Sigmoid colon (tissue), 7 donors: Measurements from ENCODE around the gene CAMK1D. TPM values are rescaled to one million over a fixed set of nuclear protein-coding genes. Genes with fewer than 3 reads are reported as not detected.

ENCODE experiments used
- DNase-seq: peaks from one replicate; pipeline ENCODE4 v3.0.0-alpha.2; 2019
- H3K27ac ChIP-seq, 4 donors: fragments of 200-600 bp; sonication (generic); one replicate each; pipeline ENCODE4 v1.5.1; 2016 to 2019; ENCODE audit warnings: mild to moderate bottlenecking in 1 of 4
- H3K27me3 ChIP-seq, 3 donors: fragments of 200-600 bp; sonication (generic); one replicate each; pipeline ENCODE4 v1.5.1; 2019; ENCODE audit warnings: mild to moderate bottlenecking in 1 of 3
- H3K36me3 ChIP-seq, 4 donors: fragments of 200-600 bp; sonication (generic); one replicate each; pipeline ENCODE4 v1.5.1; 2016 to 2019
- H3K4me1 ChIP-seq, 4 donors: fragments of 200-600 bp; sonication (generic); one replicate each; pipeline ENCODE4 v1.5.1; 2017 to 2019
- H3K4me3 ChIP-seq, 4 donors: fragments of 200-600 bp; sonication (generic); one replicate each; pipeline ENCODE4 v1.5.1; 2017 to 2019; ENCODE audit warnings: mild to moderate bottlenecking in 2 of 4, moderate library complexity in 1 of 4
- H3K9me3 ChIP-seq, 4 donors: fragments of 200-600 bp in 3 of 4; sonication (generic) in 3 of 4; one replicate each; pipeline versions ENCODE4 v1.5.1 to v1.6.1; 2013 to 2019
- EP300 ChIP-seq, 4 donors: sonication (generic); formaldehyde crosslinking; IDR thresholded peaks; one replicate each; pipeline ENCODE4 v1.6.1; 2017; ENCODE audit warnings: antibody characterized with exemption in 4 of 4
- POLR2A ChIP-seq, 2 donors: fragments of 450-650 bp; IDR thresholded peaks; one replicate each; pipeline ENCODE4 v1.6.1; 2016; ENCODE audit warnings: antibody characterized with exemption in 2 of 2, mild to moderate bottlenecking in 2 of 2, moderate library complexity in 2 of 2
- POLR2AphosphoS5 ChIP-seq, 4 donors: sonication (generic); formaldehyde crosslinking; IDR thresholded peaks; one replicate each; pipeline ENCODE4 v1.6.1; 2017; ENCODE audit warnings: antibody characterized with exemption in 4 of 4
- WGBS, 2 donors: extraction: QIAGEN DNeasy Blood & Tissue Kit; methylation state at CpG; one replicate each; pipeline ENCODE4 v1.1.7; 2013; 5-methylcytosine and 5-hydroxymethylcytosine counted together
- intact Hi-C: fragments of 100-400 bp; cut with DNase I; formaldehyde crosslinking; loops from one replicate; pipeline ENCODE4 v1.15.1; 2023
- polyA plus RNA-seq, 3 donors: library from polyadenylated mRNA; stranded (reverse); fragments of 200-250 nt; gene quantifications; one replicate each; pipeline ENCODE4 v1.2.3, GENCODE V29; 2013
- total RNA-seq, 4 donors: library from RNA; depleted of rRNA; stranded (reverse); fragments of >200 nt; gene quantifications; one replicate each; pipeline ENCODE4 v1.1.0, GENCODE V29; 2016
- TF ChIP-seq, protein P1 (sequence below), 4 experiments: fragments of 450-650 bp in 3 of 4; fragments of 200-600 bp in 1 of 4; IDR thresholded peaks; one replicate each; pipeline ENCODE4 v1.5.1; 2016 to 2019; ENCODE audit warnings: antibody characterized with exemption in 4 of 4, mild to moderate bottlenecking in 3 of 4, moderate library complexity in 2 of 4
- donor health status: healthy with polysubstance abuse.
- donor health status: Bipolar disorder and iron deficiency.
- donor health status: healthy.

The CAMK1D gene
- total and polyA plus RNA-seq, 7 donors, result 7.2 to 11.5 (median 8.6) TPM

DNA sequence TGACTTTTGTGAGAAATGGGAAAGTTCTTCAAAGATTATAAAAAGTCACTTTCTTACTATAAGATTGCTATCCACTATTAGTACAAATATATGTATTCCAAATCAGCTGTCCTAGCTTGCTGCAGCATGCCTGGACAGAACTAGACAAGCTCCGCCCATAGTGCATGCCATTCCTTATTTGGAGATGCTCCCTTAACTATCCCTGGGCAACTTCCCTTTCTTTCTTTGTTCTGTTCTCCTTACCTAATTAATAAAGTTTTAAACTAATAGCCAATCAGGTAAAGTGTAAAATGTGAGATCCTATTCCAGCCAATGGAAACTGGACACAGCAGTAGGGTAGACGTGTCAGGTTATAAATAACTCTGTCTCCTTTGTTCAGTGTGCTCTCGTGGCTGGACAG is 281.9 kb downstream of the CAMK1D start:
- Histone ChIP-seq H3K4me3 (no peak overlapping the region), H3K9me3 (no peaks in the 10 kb centered on the region), H3K27ac (no peak overlapping the region), H3K27me3 (no peaks in the 10 kb centered on the region), H3K4me1 (peaks cover 0 to 14% (median 3%) of the 10 kb centered on the region in 4 donors), H3K36me3 (no peaks in the 10 kb centered on the region)
- 47 to 58% methylated on average over 3 of the region's 3 CpGs for WGBS, 2 donors
- intact Hi-C loops, result no loop called here
- no peak for DNase-seq
- TF ChIP-seq, protein P1, sequence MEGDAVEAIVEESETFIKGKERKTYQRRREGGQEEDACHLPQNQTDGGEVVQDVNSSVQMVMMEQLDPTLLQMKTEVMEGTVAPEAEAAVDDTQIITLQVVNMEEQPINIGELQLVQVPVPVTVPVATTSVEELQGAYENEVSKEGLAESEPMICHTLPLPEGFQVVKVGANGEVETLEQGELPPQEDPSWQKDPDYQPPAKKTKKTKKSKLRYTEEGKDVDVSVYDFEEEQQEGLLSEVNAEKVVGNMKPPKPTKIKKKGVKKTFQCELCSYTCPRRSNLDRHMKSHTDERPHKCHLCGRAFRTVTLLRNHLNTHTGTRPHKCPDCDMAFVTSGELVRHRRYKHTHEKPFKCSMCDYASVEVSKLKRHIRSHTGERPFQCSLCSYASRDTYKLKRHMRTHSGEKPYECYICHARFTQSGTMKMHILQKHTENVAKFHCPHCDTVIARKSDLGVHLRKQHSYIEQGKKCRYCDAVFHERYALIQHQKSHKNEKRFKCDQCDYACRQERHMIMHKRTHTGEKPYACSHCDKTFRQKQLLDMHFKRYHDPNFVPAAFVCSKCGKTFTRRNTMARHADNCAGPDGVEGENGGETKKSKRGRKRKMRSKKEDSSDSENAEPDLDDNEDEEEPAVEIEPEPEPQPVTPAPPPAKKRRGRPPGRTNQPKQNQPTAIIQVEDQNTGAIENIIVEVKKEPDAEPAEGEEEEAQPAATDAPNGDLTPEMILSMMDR (IDR thresholded peaks at IDR 0.05), result no peak
- TF ChIP-seq EP300 (IDR thresholded peaks at IDR 0.05) (no peak), POLR2AphosphoS5 (IDR thresholded peaks at IDR 0.05) (no peak), POLR2A (IDR thresholded peaks at IDR 0.05) (no peak)

DNA sequence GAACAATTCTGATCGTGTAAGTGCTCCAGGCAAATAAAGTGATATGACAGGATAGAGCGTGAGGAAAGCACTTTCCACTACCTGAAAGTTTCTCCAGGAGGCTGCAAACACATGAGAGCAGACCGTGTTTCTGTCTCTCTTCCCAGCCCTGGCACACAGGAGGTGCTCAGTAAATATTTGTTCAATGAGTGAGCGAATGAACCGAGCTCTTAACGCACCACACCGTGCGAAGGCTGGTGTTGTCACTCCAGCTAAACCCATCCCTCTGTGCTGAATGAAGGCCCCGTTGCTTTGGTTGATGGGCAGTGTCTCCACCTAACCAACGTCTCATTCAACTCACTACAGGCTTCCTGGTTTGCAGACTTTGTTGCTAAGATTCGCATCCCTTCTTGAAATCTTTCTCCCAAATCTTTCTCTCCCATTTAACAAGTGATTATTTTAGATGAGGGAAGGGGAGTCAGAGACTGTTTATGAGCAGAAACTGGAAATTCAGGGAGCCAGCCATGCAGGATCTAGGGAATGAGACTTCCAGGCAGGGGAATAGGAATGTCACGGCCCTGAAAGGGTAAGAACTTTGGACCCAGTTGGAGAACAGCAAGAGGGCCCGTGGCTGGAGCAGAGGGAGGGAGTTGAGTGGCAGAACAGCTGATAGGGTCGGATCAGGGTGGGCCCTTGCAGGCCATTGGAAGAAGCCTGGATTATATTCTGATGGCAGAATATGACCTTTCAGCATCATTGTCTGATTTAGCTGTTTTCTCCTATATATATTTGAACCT is 282.6 kb downstream of the CAMK1D start:
- peaks cover 0 to 14% (median 3%) of the 10 kb centered on the region in 4 donors for H3K4me1 ChIP-seq
- no peak overlapping the region for H3K4me3 ChIP-seq
- 26 to 77% methylated on average over 14 of the region's 14 CpGs for WGBS, 2 donors
- no peaks in the 10 kb centered on the region for H3K27me3 ChIP-seq
- H3K9me3 ChIP-seq, result no peaks in the 10 kb centered on the region
- H3K27ac ChIP-seq, result no peak overlapping the region
- H3K36me3 ChIP-seq, result no peaks in the 10 kb centered on the region
- no peak for DNase-seq
- intact Hi-C loops, result no loop called here
- TF ChIP-seq POLR2AphosphoS5 (IDR thresholded peaks at IDR 0.05), result no peak
- no peak for TF ChIP-seq EP300 (IDR thresholded peaks at IDR 0.05)
- TF ChIP-seq POLR2A (IDR thresholded peaks at IDR 0.05), result no peak
- TF ChIP-seq, protein P1 (IDR thresholded peaks at IDR 0.05), result no peak

DNA sequence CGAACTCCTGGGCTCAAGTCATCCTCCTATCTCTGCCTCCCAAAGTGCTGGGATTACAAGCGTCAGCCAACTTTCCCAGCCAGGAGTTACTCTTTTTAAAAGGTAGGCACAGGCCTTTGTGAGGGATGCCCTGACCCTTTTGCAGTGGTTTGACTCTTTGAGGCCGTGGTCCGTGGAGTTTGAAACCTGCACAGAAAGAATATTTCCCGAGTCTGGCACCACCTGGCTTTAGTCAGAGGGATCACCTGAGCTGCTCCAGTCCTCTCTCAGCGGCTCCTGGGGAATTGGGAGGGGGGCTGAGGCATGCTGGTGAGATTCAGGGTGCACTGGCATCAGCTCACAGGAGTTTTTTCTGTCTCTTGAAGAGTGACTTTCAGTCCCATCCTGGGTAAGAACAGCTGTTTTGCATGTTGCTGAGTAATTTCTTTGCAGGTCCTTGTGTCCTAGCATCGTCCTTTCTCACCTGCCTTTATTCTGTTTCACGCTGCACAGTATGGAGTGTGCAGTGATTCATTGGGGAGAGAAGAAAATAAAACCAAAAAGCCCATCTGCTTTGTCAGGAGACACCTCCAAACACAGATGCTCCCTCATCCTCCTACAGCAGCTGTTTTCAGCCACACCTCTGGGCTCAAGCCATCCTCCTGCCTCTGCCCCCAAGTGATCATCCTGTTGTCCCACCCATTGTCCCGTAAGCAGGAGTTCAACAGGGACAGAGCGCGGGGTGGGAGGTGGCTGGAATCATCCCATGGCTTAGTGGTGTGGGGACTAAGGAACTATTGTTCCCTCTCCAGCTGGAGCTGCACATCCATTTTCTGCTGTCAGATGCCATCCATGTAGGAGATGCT is 284.7 kb downstream of the CAMK1D start:
- no peaks in the 10 kb centered on the region for H3K27me3 ChIP-seq
- 87% methylated on average over 11 of the region's 11 CpGs for WGBS, 2 donors
- no peak overlapping the region for H3K4me3 ChIP-seq
- TF ChIP-seq EP300 (IDR thresholded peaks at IDR 0.05), result no peak
- no peak for TF ChIP-seq POLR2AphosphoS5 (IDR thresholded peaks at IDR 0.05)
- TF ChIP-seq, protein P1 (IDR thresholded peaks at IDR 0.05), result no peak
- TF ChIP-seq POLR2A (IDR thresholded peaks at IDR 0.05), result no peak
- peaks cover 0 to 11% (median 3%) of the 10 kb centered on the region in 4 donors for H3K4me1 ChIP-seq
- no peaks in the 10 kb centered on the region for H3K9me3 ChIP-seq
- intact Hi-C loops, result no loop called here
- no peaks in the 10 kb centered on the region for H3K36me3 ChIP-seq
- no peak overlapping the region for H3K27ac ChIP-seq
- DNase-seq, result no peak

DNA sequence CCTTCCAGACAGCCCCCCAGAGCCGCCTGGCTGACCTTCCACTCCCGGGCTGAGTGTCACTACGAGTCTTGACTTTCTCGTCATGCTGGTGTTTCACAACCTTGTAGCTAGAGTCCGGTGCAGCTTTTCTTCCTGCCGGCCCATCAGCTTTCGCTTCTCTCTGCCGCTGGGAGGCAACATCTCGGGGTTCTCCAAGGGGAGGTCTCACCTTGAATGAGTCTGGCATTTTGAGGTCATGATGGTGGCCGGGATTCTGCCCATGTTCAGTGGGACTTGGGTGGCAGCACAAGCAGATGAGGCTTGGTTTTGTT is 285.2 kb downstream of the CAMK1D start:
- intact Hi-C loops, result no loop called here
- H3K4me1 ChIP-seq, result peaks cover 0 to 7% (median 0%) of the 10 kb centered on the region in 4 donors
- WGBS, 2 donors, result 91 to 94% methylated on average over 10 of the region's 10 CpGs
- H3K4me3 ChIP-seq, result no peak overlapping the region
- no peak for DNase-seq
- no peak overlapping the region for H3K27ac ChIP-seq
- H3K36me3 ChIP-seq, result no peaks in the 10 kb centered on the region
- H3K9me3 ChIP-seq, result no peaks in the 10 kb centered on the region
- no peaks in the 10 kb centered on the region for H3K27me3 ChIP-seq
- TF ChIP-seq, protein P1 (IDR thresholded peaks at IDR 0.05), result no peak
